Activated CD4-positive, CD25-positive, alpha-beta regulatory T cell treated with anti-CD3 and anti-CD28 coated beads, Interleukin-2, amount 50 U/mL, for 24 hours (primary cell): ENCODE measurements around the gene GNG12.
"Not testable (repeated sequence)": the region's sequence is repeated elsewhere in the genome, so short reads cannot be mapped to it uniquely, and the experiment has no call there.

Experiments
- ATAC-seq, 2 donors: fragments of 150-1000 bp; cut with Tn5 transposase; one replicate each; pipeline ENCODE4 v1.10.0; 2021; ENCODE audit warnings: mild to moderate bottlenecking in 1 of 2, moderate library complexity in 1 of 2

The GNG12 gene

DNA sequence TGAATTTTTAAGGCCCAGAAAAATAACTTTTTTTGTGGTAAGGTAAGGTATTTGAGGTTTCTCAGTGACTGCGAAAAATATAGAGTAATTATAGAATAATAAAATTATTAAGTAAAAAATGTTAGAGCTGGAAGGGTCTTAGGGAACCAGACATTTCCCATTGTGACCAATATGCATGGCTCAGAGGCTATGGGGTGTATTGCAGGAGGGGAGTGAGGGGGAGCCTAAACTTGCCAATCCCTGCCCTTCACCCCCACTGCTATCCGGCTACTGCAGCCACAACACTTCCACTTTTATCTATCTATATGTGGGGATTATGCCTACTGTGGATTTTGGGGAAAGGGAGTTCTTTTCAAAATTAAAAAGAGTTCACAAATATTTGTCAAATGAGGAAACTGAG lies 155.9 kb downstream of the GNG12 start:
- ATAC-seq = no peak

DNA sequence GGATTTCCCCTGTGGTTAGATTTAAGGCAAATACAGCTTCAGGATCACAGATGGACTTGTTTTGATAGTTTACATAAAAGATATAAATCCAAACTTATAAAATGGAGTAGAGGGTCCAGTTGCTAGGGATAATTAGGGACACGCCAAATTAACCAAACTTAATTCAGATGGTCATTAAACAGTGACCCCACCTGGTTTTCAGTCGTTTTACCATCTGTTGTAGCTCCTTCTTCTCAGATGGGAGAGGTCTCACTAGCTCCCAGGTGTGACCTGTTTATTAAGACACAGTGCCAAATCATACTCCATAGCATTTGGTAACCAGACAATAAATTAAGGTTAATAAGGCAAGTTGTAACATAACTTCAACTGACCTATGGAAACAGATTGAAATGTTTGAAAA lies 156.3 kb downstream of the GNG12 start:
- no peak for ATAC-seq

DNA sequence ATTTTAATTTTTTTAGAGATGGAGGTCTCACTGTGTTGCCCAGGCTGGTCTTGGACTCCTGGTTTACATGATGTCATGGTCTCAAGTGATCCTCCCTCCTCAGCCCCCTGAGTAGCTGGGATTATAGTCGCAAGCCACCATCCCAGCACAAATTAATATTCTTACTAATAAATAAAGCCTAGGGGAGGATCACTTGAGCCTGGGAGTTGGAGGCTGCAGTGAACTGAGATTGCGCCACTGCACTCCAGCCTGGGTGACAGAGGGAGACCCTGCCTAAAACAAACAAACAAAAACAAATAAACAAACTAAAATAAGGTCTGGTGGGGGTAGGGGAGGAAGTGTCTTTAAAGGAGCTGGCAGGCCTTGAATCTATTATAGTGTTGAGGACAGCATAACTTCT lies 157.0 kb downstream of the GNG12 start:
- no peak for ATAC-seq

DNA sequence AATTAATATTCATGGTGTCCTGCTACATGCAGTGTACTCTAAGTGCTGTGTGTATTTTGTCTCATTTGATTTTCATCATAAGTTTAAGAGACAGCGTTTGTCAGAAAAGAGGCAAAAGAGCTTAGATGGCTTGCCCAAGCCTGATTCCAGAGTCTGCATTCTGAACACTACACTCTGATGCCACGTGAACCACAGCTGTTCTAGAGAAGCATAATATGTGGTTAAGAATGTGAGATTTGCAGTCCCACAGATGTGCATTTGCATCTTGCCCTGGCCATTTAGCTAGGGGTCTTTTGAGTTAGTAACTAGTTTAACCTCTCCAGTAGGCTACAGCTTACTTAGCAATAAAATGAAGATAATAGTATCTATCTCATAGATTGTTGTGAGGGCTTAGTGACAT lies 157.5 kb downstream of the GNG12 start:
- ATAC-seq = no peak

DNA sequence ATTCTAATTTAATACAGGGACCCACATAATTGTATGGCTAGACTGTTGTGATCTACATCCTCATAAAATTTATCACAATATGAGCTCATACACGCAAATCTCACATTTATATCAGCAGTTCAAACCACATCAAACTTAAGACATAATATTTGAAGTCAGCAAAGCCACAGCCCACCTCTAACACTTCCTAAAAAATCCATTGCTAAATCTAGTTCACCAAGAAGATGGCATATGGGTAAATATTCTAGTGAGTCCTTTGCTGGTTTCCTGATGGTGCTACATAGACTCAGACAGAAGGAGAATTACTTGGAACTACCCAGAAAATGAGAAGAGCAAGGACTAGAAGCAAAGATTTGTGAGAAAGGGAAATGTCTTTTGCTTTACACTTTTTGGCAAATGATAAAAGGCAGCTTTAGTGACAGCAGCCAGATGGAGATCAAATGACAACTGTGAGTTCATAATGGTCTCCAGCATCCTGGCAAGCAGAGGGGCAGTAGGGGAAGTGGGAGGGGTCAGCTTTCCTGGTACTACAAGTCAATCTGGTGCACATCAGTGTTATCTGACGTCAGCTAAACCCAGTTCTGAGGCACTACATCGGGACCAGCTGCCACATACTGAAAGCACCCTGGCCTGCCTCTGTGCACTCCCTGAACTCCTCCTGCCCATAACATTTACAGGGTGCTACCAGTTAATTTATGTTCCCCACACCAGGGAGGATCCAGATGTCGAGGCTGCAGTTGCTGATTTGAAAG lies 158.8 kb downstream of the GNG12 start:
- peak; percentile 70 to 80 for ATAC-seq

DNA sequence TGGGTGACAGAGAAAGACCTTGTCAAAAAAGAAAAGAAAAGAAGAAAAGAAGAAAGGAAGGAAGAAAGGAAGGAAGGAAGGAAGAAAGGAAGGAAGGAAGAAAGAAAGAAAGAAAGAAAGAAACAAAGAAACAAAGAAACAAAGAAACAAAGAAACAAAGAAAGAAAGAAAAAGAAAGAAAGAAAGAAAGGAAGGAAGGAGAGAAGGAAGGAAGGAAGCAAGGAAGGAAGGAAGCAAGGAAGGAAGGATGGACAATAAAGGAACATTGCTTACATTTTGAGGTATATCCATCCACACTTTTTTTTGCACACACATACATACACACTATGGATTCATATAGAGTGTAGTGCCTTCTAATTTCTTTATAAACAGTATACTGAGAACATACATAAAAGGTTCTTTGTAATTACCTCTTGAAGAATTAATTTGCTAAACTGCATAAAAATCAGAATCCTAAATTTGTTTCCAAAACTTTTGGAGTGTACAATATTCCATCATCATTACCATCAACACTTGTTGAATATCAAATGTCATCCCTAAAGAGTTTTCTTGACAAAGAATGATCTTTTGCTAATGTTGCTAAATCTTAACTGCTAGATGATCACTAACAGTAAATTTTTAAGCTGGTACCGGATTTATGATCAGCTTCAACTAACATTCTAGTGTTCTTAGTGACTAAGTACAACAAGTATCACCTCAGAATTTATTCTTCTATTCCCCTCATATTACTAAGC lies 159.6 kb downstream of the GNG12 start:
- ATAC-seq = no peak

DNA sequence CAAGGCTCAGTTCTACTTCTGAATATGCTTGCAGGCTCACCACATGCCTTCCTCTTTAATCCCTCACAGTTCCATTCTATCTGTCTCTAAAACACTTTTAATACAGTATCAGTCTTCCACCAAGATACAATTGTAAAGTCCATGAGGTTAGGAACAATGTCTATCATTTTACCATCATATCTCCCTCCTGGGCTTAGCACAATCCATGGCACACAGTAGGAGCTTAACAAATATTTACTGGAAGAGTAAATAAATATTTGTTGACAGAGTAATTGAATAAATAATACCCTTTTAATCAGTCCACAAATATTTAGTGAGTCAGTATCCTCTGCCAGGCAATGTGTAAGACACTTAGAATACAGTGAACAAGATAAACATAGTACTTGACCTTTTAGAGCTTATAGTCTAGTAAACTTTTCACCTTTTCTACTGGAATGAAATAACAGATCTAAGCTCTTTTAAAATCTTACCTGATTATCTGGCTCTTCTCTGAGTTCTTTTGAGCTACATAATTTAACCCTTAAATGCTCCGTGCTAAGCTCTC lies 160.9 kb downstream of the GNG12 start:
- no peak for ATAC-seq

DNA sequence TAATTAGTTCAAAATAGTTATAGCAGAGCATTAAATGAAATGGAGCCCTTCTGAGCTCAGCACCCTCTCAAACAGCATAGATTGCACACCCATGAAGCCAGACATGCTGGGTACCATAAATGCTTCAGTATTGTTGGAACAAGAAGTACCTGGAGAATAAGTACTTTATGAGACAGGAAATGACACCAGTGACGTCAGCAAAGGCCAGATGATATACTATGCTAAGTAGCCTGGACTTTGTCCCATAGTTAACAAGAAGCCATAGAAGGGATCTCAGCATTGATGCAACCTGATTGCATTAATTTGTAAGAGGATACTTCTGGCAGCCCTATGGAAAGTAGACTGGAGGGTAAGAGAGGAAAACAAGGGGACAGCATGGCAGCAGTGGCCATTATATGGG lies 164.6 kb downstream of the GNG12 start:
- ATAC-seq = no peak

DNA sequence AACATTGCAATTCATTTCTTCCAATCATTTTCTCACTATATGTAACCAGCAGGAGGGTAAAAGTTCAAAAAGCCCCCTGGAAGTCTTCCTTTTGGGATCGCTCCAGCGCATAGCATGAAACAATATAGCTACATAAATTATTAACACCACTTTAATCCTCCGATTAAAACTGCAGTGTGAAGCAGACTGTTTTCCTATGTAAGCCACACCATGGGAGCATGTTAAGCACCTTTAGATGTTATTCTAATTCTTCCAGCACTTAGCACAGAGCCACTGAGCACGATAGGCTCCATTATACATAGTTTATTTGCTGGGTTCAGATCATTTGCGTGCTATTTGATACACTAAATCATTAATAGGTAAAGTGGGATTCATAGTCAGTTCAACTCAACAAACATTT lies 166.6 kb downstream of the GNG12 start:
- ATAC-seq = no peak

DNA sequence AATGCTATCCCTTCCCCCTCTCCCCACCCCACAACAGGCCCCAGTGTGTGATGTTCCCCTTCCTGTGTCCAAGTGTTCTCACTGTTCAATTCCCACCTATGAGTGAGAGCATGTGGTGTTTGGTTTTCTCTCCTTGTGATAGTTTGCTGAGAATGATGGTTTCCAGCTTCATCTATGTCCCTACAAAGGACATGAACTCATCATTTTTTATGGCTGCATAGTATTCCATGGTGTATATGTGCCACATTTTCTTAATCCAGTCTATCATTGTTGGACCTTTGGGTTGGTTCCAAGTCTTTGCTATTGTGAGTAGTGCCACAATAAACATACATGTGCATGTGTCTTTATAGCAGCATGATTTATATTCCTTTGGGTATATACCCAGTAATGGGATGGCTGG lies 168.0 kb downstream of the GNG12 start:
- not testable (repeated sequence) for ATAC-seq

DNA sequence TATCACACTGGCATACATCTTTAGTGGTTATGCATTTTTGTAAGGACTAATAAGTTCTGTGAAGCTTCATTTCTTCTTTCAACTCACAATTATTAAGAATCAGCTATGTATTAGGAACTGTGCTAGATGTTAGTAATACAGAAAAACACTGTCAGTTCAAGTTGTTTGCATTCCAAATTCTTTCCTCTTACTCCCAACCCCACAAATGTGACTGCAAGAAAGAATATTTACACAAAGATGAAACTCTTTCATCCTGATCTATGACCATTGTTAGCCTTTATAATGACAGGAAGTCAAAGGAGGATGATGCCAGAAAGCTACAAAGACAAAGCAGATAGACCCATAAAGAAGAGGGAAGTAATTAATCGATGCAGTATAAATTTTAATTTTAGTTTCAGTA lies 169.2 kb downstream of the GNG12 start:
- ATAC-seq = no peak

DNA sequence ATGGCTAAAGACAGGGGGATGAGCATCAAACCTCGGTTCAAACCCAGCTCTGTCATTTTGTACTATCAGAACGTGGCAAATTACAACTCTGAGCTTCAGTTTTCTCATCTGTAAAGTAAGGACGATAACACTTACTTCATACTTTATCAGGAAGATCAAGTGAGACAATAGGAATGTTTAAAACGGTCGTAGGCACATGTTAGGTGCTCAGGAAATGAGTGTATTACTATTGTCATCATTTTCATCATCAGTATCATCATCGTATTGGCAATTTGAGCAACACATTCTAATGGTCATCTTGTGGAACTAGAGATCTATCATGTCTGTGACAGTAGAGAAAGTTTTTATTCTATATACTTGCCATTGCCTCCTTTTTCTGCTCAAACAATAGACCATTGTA lies 170.4 kb downstream of the GNG12 start:
- ATAC-seq = no peak

DNA sequence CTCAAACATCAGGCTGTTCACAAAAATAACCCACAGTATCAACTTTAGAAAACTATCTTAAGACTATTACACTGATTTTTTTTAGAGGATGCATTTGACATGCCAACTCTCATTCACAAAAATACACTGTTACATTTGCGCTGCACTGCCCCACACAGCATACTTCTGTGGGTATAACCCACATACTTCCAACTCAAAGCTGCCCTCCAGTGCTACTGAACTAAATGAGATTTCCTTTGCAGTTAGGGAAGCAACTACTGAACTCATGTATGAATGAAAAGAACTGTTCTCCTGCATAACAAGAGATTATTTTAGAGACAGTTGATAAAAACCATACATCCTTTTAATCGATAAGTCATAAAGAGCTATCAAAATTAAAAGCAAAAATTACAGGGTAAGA lies 174.0 kb downstream of the GNG12 start:
- ATAC-seq = no peak

DNA sequence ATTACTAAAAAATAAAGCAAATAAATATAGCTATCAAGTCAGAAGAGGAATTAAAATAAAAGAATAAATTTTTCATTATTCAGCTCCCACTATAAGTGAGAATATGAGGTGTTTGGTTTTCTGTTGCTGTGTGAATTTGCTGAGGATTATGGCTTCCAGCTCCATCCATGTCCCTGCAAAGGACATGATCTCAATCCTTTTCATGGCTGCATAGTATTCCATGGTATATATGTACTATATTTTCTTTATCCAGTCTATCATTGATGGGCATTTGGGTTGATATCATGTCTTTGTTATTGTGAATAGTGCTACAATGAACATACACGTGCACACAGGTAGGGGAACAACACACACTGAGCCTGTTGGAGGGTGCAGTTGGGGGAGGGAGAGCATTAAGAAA lies 176.1 kb downstream of the GNG12 start:
- ATAC-seq = not testable (repeated sequence)

DNA sequence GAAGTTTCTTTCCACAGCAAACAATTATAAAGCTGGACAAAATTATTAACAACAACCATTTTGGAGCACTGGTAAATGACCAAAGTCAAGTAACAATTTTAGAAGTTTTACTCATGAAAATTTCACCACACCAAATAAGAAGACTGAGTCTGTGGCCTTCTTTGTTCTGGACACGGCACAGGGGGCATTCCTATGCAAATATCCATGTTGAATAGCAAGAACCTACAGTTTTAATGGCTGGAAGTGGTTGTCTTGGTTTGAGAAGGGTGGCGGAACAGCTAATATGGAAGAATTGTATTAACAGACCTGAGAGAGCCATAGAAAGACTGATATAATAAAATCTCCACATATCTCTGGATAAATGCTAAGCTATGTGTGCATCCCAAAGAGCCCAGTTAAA lies 177.7 kb downstream of the GNG12 start:
- no peak for ATAC-seq

DNA sequence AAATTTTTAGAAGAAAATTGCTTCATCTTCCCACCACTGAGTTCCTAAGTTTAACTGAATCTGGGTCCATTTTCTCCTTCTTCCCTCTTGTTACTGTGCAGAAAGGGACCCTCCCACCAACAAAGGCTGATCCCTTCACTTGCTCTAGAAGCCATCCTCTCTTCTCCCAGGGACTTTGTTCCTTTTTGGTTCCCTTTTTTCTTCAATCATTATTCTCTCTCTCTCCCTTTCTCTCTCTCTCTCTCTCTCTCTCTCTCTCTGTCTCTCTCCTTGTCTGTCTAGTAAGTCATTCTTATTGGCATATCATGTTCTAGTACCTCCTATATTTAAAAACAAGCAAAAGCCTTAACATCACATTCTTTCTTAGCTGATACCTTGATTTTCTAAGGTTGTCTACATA lies 180.0 kb downstream of the GNG12 start:
- no peak for ATAC-seq

DNA sequence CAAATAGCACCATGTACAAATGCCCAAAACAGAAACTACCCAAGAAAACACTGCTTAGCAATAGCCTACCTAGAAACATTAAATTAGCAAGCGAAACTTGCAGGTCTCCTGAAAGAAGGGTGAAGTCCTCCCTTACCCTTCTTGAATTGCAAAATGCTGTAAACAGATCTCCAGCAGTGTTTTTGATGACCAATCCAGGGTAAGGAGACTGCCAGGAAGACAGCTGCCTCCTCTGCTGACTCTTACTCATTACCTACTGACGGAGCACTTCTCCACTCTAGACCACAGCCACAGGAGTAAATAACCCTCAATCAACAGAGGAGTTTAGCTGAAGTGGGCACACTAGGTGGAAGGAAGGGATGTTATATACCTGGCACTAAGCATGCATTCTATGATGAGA lies 180.5 kb downstream of the GNG12 start:
- peak; percentile 41 to 55 for ATAC-seq
